GM12878 (cell line): ENCODE data around the gene RALGAPA2. TPM values are rescaled to one million over a fixed set of nuclear protein-coding genes. Genes with fewer than 3 reads are reported as not detected.

Experiments used
- ATAC-seq: fragments of 200-7000 bp; cut with Tn5 transposase; 3 replicates; pipeline ENCODE4 v1.9.1; 2020; ENCODE audit warnings: mild to moderate bottlenecking, moderate library complexity
- BruUV-seq: library from RNA; stranded (reverse); fragments of 400-500 nt; replicated peaks from 2 replicates; lab custom pipeline; 2021; lab: Mats Ljungman, UMichigan
- CTCF ChIA-PET: fragments of 300-600 bp; sonication (Branson Sonifier 250); formaldehyde crosslinking; extraction: SDS; loops from one replicate; lab custom pipeline; 2021; ENCODE audit warnings: inconsistent platforms; lab: Yijun Ruan, JAX
- POLR2A ChIA-PET: fragments of 350-600 bp; formaldehyde crosslinking; extraction: SDS; loops from one replicate; lab custom pipeline; 2021; ENCODE audit warnings: inconsistent platforms; lab: Charles Lee
- RAD21 ChIA-PET: fragments of 300-600 bp; sonication (Branson Sonifier 250); formaldehyde crosslinking; loops from one replicate; lab custom pipeline; 2023; ENCODE audit warnings: antibody characterized with exemption; ENCODE audit not compliant: unreplicated experiment; lab: Charles Lee
- SMC1A ChIA-PET: fragments of 300-600 bp; sonication (Branson Sonifier 250); formaldehyde crosslinking; loops from one replicate; lab custom pipeline; 2023; ENCODE audit not compliant: unreplicated experiment, uncharacterized antibody; lab: Charles Lee
- DNase-seq: peaks from one replicate; pipeline ENCODE4 v3.0.0-alpha.2; 2011; ENCODE audit warnings: low read depth, low spot score
- FAIRE-seq: peaks from 3 replicates; lab custom pipeline; 2011; peaks lifted over from hg19 to GRCh38; lab: Jason Lieb, UNC
- H2AFZ ChIP-seq: 2 replicates; pipeline ENCODE4 v1.6.0; 2011; ENCODE audit warnings: low read depth, low read length, control low read depth; ENCODE audit not compliant: control insufficient read depth
- H3K27ac ChIP-seq: 2 replicates; pipeline ENCODE4 v1.5.1; 2011; ENCODE audit warnings: control low read depth; ENCODE audit not compliant: control insufficient read depth, insufficient read depth
- H3K27me3 ChIP-seq, 2 experiments: replicated peaks in 1 of 2; 2 replicates each; pipeline versions ENCODE4 v1.6.0 to v1.6.1; 2011; ENCODE audit warnings: low read length in 1 of 2; ENCODE audit not compliant: control insufficient read depth in 2 of 2, insufficient read depth in 2 of 2
- H3K36me3 ChIP-seq, 2 experiments: 2 replicates each; pipeline ENCODE4 v1.5.1; 2011; ENCODE audit warnings: low read length in 1 of 2; ENCODE audit not compliant: control insufficient read depth in 2 of 2, insufficient read depth in 2 of 2
- H3K4me1 ChIP-seq: 2 replicates; pipeline ENCODE4 v1.6.1; 2011; ENCODE audit warnings: mild to moderate bottlenecking, low read length, moderate library complexity, mixed read lengths; ENCODE audit not compliant: control insufficient read depth, insufficient read depth
- H3K4me2 ChIP-seq: 2 replicates; pipeline ENCODE4 v1.6.0; 2011; ENCODE audit warnings: control low read depth; ENCODE audit not compliant: control insufficient read depth, insufficient read depth
- H3K4me3 ChIP-seq: fragments of 200-600 bp; sonication (generic); 2 replicates; pipeline ENCODE4 v1.5.1; 2016
- H3K79me2 ChIP-seq: 2 replicates; pipeline ENCODE4 v1.6.0; 2011; ENCODE audit warnings: low read length; ENCODE audit not compliant: control insufficient read depth, insufficient read depth
- H3K9ac ChIP-seq: 2 replicates; pipeline ENCODE4 v1.8.0; 2011; ENCODE audit warnings: low read length, control low read depth, mixed read lengths; ENCODE audit not compliant: control insufficient read depth, insufficient read depth
- H3K9me3 ChIP-seq: replicated peaks from 3 replicates; pipeline ENCODE4 v1.5.1; 2011; ENCODE audit warnings: mild to moderate bottlenecking, low read length; ENCODE audit not compliant: control insufficient read depth, insufficient read depth
- H4K20me1 ChIP-seq: 2 replicates; pipeline ENCODE4 v1.6.0; 2011; ENCODE audit not compliant: control insufficient read depth, insufficient read depth
- CBFB ChIP-seq: IDR thresholded peaks from 2 replicates; pipeline ENCODE4 v1.6.1; 2016; ENCODE audit warnings: antibody characterized with exemption, low read depth
- ESRRA ChIP-seq: IDR thresholded peaks from 2 replicates; pipeline ENCODE4 v1.6.1; 2012; ENCODE audit warnings: mild to moderate bottlenecking, low read length, improper control_type of control experiment
- NFXL1 ChIP-seq: fragments of 450-650 bp; IDR thresholded peaks from 2 replicates; pipeline ENCODE4 v1.6.1; 2017; ENCODE audit warnings: antibody characterized with exemption, mild to moderate bottlenecking, borderline replicate concordance
- NR2C1 ChIP-seq: fragments of 450-650 bp; IDR thresholded peaks from 2 replicates; pipeline ENCODE4 v1.6.1; 2017; ENCODE audit warnings: antibody characterized with exemption, mild to moderate bottlenecking, moderate library complexity
- RB1 ChIP-seq: fragments of 450-650 bp; formaldehyde crosslinking; IDR thresholded peaks from 2 replicates; pipeline ENCODE4 v1.6.1; 2017; ENCODE audit warnings: mild to moderate bottlenecking, borderline replicate concordance
- WGBS: methylation state at CpG from one replicate; pipeline ENCODE4 v1.1.6; 2016; ENCODE audit warnings: low lambda C conversion rate; ENCODE audit not compliant: insufficient replicate concordance, insufficient coverage; ENCODE audit errors: missing lambda C conversion rate; 5-methylcytosine and 5-hydroxymethylcytosine counted together
- in situ Hi-C: fragments of 300-500 bp; cut with MboI; formaldehyde crosslinking; loops from 9 replicates; pipeline ENCODE4 v1.14.3; 2018; ENCODE audit warnings: mixed read lengths
- intact Hi-C: fragments of 100-400 bp; cut with micrococcal nuclease; formaldehyde crosslinking; loops from one replicate; pipeline ENCODE4 v1.14.2; 2022; ENCODE audit not compliant: unreplicated experiment
- polyA plus RNA-seq, 11 experiments: library from polyadenylated mRNA; depleted of rRNA in 4 of 11; unstranded in 6 of 11; stranded (reverse) in 5 of 11; fragments of >200 nt; fragmentation: Nextera tagmentation in 4 of 11; fragmentation: Illumina TruSeq in 1 of 11; extraction: Ambion mirVana in 4 of 11; extraction: Trizol in 1 of 11; gene quantifications; 1 replicate in 1 of 11; 2 replicates in 10 of 11; pipeline versions ENCODE4 v1.2.1 to v1.2.3, GENCODE V29; 2011 to 2016; ENCODE audit warnings: inconsistent platforms in 2 of 11, missing spikeins in 2 of 11, low read depth in 1 of 11
- total RNA-seq, 4 experiments: library from RNA; depleted of rRNA in 3 of 4; stranded (reverse); fragments of >200 nt in 3 of 4; fragmentation: Illumina TruSeq in 1 of 4; extraction: Trizol in 1 of 4; gene quantifications; 2 replicates each; pipeline versions ENCODE4 v1.2.1 to v1.2.3, GENCODE V29; 2013 to 2021

RALGAPA2 gene
- total and polyA plus RNA-seq, 10 of the 15 experiments (the other 5 are each of a cell fraction or from before 2014, with no cell fraction given): 2.9 to 29.4 (median 19.6) TPM

DNA sequence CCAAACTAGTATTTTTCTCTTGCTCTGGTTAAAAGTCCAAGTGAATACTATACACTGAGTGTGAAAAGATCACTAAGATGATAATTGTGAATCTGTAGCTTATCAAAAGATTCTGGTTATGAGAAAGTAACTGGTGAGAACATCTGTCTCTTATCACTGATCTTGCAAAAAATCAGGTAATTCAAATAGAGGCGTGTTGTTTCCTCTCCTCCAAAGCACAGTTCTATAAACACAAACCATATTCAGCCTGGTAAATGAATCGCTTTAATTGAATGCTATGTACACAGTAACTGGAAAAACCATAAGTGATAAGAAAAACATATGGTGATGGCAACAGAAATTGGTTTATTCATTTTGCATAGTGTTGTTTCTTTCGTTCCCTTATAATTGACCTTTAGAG lies 161.0 kb downstream of the RALGAPA2 start:
- BruUV-seq: no TSS peak
- peaks cover 4% of the 10 kb centered on the region for H3K4me1 ChIP-seq
- H3K79me2 ChIP-seq: no peaks in the 10 kb centered on the region
- no peaks in the 10 kb centered on the region; a peak in 1 of 4 replicates for H3K36me3 ChIP-seq
- intact Hi-C loops: no loop called here
- H3K9me3 ChIP-seq: no peaks in the 10 kb centered on the region
- in situ Hi-C loops: no loop called here
- POLR2A ChIA-PET: no interaction called here
- no peaks in the 10 kb centered on the region for H3K27me3 ChIP-seq
- 98% methylated on average over 3 of the region's 3 CpGs for WGBS
- TF ChIP-seq NFXL1 (no peak), CBFB (no peak), NR2C1 (no peak)
- SMC1A ChIA-PET: interaction anchor here (0.6 to 3.1 kb wide), 6 partner anchors 10 to 313 kb away, joined by 3 to 14 read pairs (median 4); no protein-coding TSS in a partner anchor
- ATAC-seq: no peak
- CTCF ChIA-PET: interaction anchor here (1.6 kb wide), 1 partner anchor 11 kb away, joined by 6 read pairs; no protein-coding TSS in a partner anchor
- no peak overlapping the region for H3K27ac ChIP-seq
- no peak overlapping the region for H2AFZ ChIP-seq
- no peaks in the 10 kb centered on the region for H4K20me1 ChIP-seq
- no peak for FAIRE-seq
- no peak overlapping the region for H3K4me3 ChIP-seq
- no peak overlapping the region for H3K9ac ChIP-seq
- no peak for DNase-seq
- RAD21 ChIA-PET: no interaction called here
- no peak overlapping the region for H3K4me2 ChIP-seq

DNA sequence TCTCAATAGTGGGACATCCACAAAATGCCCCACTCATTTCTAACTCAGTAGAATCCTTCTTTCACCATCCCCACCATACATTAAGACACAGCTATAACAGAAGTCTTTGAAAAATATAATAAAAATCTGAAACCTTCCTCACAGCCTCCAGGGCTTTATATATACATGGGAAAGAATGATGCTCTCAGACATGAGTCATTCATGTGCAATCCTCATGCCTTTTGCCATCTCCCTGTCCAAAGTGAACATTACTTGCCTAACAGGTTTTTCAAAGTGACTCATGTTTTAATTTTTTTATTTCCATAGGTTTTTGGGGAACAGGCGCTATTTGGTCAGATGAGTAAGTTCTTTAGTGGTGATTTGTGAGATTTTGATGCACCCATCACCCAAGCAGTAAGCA lies 162.7 kb downstream of the RALGAPA2 start:
- CTCF ChIA-PET: interaction anchor here (1.2 kb wide), 1 partner anchor 10 kb away, joined by 3 read pairs; no protein-coding TSS in a partner anchor
- Histone ChIP-seq H3K36me3 (no peaks in the 10 kb centered on the region; a peak in 1 of 4 replicates), H3K4me1 (peaks cover 4% of the 10 kb centered on the region), H3K9ac (no peak overlapping the region), H3K27me3 (no peaks in the 10 kb centered on the region), H3K27ac (no peak overlapping the region), H4K20me1 (no peaks in the 10 kb centered on the region), H2AFZ (no peak overlapping the region), H3K79me2 (no peaks in the 10 kb centered on the region), H3K9me3 (no peaks in the 10 kb centered on the region), H3K4me2 (no peak overlapping the region), H3K4me3 (no peak overlapping the region)
- RAD21 ChIA-PET: no interaction called here
- 91% methylated on average over 1 of the region's 1 CpG for WGBS
- TF ChIP-seq ESRRA: no peak
- TF ChIP-seq RB1: no peak
- FAIRE-seq (no peak), ATAC-seq (no peak), DNase-seq (no peak)
- in situ Hi-C loops: no loop called here
- SMC1A ChIA-PET: interaction anchor here (1.9 to 3.1 kb wide), 2 partner anchors 12 to 17 kb away, joined by 6 to 14 read pairs; no protein-coding TSS in a partner anchor
- POLR2A ChIA-PET: no interaction called here
- BruUV-seq: no TSS peak
- intact Hi-C loops: no loop called here
